ENCODE measurements around the gene CEMP1.

Gene CEMP1

GRCh38 chr16:2495041-2495440 lies 36.2 kb downstream of the CEMP1 start:
- TF ChIP-seq CTCF (IDR thresholded peaks at IDR 0.05): no peak
- Histone ChIP-seq H3K27ac (no peak overlapping the region), H3K4me1 (ENCODE audit: control insufficient read depth in 1 of 2, insufficient read depth in 1 of 2, low read depth in 1 of 2, low read length in 1 of 2) (peaks cover 14% of the 10 kb centered on the region in 2 experiments), H3K27me3 (no peaks in the 10 kb centered on the region), H3K9me3 (no peaks in the 10 kb centered on the region), H3K36me3 (peaks cover 16% of the 10 kb centered on the region), H3K4me3 (ENCODE audit: low read depth in 1 of 2, low read length in 1 of 2) (no peak overlapping the region)

- H3K27me3 ChIP-seq: no peaks in the 10 kb centered on the region
- peak overlapping the region; percentile 66 for H3K27ac ChIP-seq
- H3K36me3 ChIP-seq: peaks cover 16% of the 10 kb centered on the region
- no peak overlapping the region for H3K4me3 ChIP-seq (ENCODE audit: low read depth in 1 of 2, low read length in 1 of 2)
- TF ChIP-seq CTCF (IDR thresholded peaks at IDR 0.05): no peak
- H3K4me1 ChIP-seq (ENCODE audit: control insufficient read depth in 1 of 2, insufficient read depth in 1 of 2, low read depth in 1 of 2, low read length in 1 of 2): peaks cover 14% of the 10 kb centered on the region in 2 experiments
- no peaks in the 10 kb centered on the region for H3K9me3 ChIP-seq
Measured at GRCh38 chr16:2494616-2495015, 36.6 kb downstream of the CEMP1 start.

GRCh38 chr16:2493605-2494004 lies 37.6 kb downstream of the CEMP1 start:
- H3K4me1 ChIP-seq (ENCODE audit: control insufficient read depth in 1 of 2, insufficient read depth in 1 of 2, low read depth in 1 of 2, low read length in 1 of 2): peaks cover 14% of the 10 kb centered on the region in 2 experiments
- no peak for TF ChIP-seq CTCF (IDR thresholded peaks at IDR 0.05)

DNA sequence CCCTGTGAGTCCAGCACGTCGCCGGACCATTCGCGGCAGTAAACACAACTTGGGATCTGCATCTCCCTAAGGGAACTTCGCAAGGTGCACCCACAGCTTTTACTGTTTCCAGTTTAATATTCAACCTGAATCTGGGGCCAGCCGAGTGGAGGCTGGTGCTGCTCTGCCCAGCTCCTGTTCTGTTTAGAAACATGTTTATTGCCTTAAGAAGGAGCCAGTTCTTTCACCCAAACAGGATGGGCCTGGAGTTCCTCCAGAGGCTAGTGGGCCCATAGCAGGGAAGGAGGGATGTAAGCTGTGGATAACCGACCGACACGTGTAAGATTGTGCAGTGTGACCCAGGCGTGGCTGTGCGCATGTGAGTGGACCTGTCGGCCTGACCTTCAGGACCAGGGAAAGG lies 38.9 kb downstream of the CEMP1 start:
- H3K36me3 ChIP-seq: peaks cover 12% of the 10 kb centered on the region
- TF ChIP-seq CTCF (IDR thresholded peaks at IDR 0.05): no peak
- no peaks in the 10 kb centered on the region for H3K9me3 ChIP-seq
- H3K4me3 ChIP-seq (ENCODE audit: low read depth in 1 of 2, low read length in 1 of 2): no peak overlapping the region
- peaks cover 23 to 24% of the 10 kb centered on the region in 2 experiments for H3K4me1 ChIP-seq (ENCODE audit: control insufficient read depth in 1 of 2, insufficient read depth in 1 of 2, low read depth in 1 of 2, low read length in 1 of 2)
- H3K27ac ChIP-seq: no peak overlapping the region
- peaks cover 9% of the 10 kb centered on the region for H3K27me3 ChIP-seq

More at GRCh38 chr16:2493605-2494004, 37.6 kb downstream of the CEMP1 start:
- H3K9me3 ChIP-seq: no peaks in the 10 kb centered on the region
- H3K36me3 ChIP-seq: peaks cover 16% of the 10 kb centered on the region
- no peak overlapping the region for H3K4me3 ChIP-seq (ENCODE audit: low read depth in 1 of 2, low read length in 1 of 2)
- H3K27ac ChIP-seq: peak overlapping the region; percentile 66
- no peaks in the 10 kb centered on the region for H3K27me3 ChIP-seq

DNA sequence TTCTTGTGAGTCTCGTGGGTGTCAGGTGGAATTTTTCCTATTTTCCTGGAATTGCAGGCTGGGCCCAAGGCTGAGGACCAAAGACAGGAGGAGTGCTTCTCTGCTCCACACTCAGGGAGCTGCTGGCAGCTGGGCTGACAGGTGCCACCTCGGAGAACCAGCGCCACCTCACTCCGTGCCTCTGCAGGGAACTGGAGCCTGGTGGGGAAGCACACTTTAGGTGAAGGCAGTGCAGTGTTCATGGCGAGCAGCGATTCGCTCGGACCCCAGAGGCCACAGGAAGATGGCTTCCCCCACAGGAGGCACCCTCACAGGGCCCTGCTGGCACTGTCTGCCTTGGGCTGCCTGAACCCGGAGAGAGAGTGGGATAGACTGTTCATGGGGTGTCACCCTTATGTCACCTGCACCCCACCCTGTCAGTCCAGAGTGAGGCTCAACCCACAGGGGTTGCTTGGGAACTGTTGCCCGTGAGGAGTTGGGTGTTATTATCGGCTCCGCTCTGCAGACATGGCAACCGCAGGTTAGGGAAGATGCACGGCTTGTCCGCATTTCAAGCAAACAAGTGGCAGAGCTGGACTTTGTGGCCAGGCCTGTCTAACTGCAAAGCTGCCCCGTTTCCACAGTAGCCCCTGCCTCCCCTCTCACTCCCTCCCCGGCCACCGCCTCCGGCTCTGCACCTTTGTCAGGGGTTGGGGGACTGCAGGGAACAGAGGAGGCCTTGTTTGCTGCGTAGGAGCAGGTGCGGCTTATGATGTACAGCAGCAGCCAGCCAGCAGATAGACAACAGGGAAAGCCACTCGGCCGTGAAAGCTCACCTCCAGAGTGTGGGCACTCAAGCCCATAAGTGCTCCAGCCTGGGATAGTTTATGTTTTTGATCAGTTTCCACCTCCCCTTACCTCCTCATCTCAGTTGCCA lies 40.8 kb downstream of the CEMP1 start:
- H3K4me1 ChIP-seq (ENCODE audit: control insufficient read depth in 1 of 2, insufficient read depth in 1 of 2, low read depth in 1 of 2, low read length in 1 of 2): peaks cover 30 to 35% of the 10 kb centered on the region in 2 experiments
- H3K9me3 ChIP-seq: no peaks in the 10 kb centered on the region
- H3K27ac ChIP-seq: no peak overlapping the region
- H3K27me3 ChIP-seq: peaks cover 14% of the 10 kb centered on the region
- TF ChIP-seq CTCF (IDR thresholded peaks at IDR 0.05): no peak
- H3K4me3 ChIP-seq (ENCODE audit: low read depth in 1 of 2, low read length in 1 of 2): no peak overlapping the region
- H3K36me3 ChIP-seq: no peaks in the 10 kb centered on the region

Measured in neutrophil (primary cell).